PC-3 (cell line): Measurements from ENCODE around the gene SIN3B. TPM values are rescaled to one million over a fixed set of nuclear protein-coding genes. Genes with fewer than 3 reads are reported as not detected.
A peak's percentile ranks its signal among the peaks of the same experiment; 100 is the strongest.
"Not testable (repeated sequence)": the region's sequence is repeated elsewhere in the genome, so short reads cannot be mapped to it uniquely, and the experiment has no call there.

Experiments
- ATAC-seq: fragments of 200-7000 bp; cut with Tn5 transposase; 2 replicates; pipeline ENCODE4 v1.9.1; 2020; ENCODE audit warnings: mild to moderate bottlenecking, moderate library complexity
- BruUV-seq: library from RNA; stranded (reverse); fragments of 400-500 nt; replicated peaks from 2 replicates; lab custom pipeline; 2021; lab: Mats Ljungman, UMichigan
- CTCF ChIA-PET: fragments of 300-600 bp; sonication (Branson Sonifier 250); formaldehyde crosslinking; loops from one replicate; lab custom pipeline; 2022; ENCODE audit warnings: antibody characterized with exemption; lab: Charles Lee
- POLR2A ChIA-PET: fragments of 300-600 bp; sonication (Branson Sonifier 250); formaldehyde crosslinking; loops from one replicate; lab custom pipeline; 2022; ENCODE audit warnings: antibody characterized with exemption; ENCODE audit not compliant: unreplicated experiment; lab: Charles Lee
- DNase-seq: peaks from one replicate; pipeline ENCODE4 v3.0.0-alpha.2; 2015
- H2AFZ ChIP-seq: fragments of 300-600 bp; sonication (generic); 2 replicates; pipeline ENCODE4 v1.6.0; 2016; ENCODE audit warnings: antibody characterized with exemption, low read length
- H3F3A ChIP-seq: fragments of 300-600 bp; sonication (generic); one replicate; pipeline ENCODE4 v1.6.0; 2017; ENCODE audit warnings: antibody characterized with exemption, low read length, control low read depth, mild to moderate bottlenecking; ENCODE audit not compliant: unreplicated experiment
- H3K27ac ChIP-seq: fragments of 300-600 bp; sonication (generic); 2 replicates; pipeline ENCODE4 v1.5.1; 2016; ENCODE audit warnings: mild to moderate bottlenecking, low read length
- H3K27me3 ChIP-seq: fragments of 300-600 bp; sonication (generic); 2 replicates; pipeline ENCODE4 v1.6.1; 2016; ENCODE audit warnings: low read length, mixed read lengths
- H3K36me3 ChIP-seq: fragments of 300-600 bp; sonication (generic); 2 replicates; pipeline ENCODE4 v1.6.1; 2016; ENCODE audit warnings: low read depth, mixed run types, low read length, mixed read lengths
- H3K4me1 ChIP-seq: fragments of 300-600 bp; sonication (generic); 2 replicates; pipeline ENCODE4 v1.5.1; 2016; ENCODE audit warnings: low read length; ENCODE audit not compliant: insufficient read depth
- H3K4me2 ChIP-seq: fragments of 300-600 bp; sonication (generic); 2 replicates; pipeline ENCODE4 v1.6.0; 2016; ENCODE audit warnings: low read length
- H3K4me3 ChIP-seq: fragments of 300-600 bp; sonication (generic); 2 replicates; pipeline ENCODE4 v1.5.1; 2016; ENCODE audit warnings: mild to moderate bottlenecking, low read length, mixed read lengths
- H3K79me2 ChIP-seq: fragments of 300-600 bp; sonication (generic); 2 replicates; pipeline ENCODE4 v1.6.1; 2017; ENCODE audit warnings: low read length, mixed read lengths
- H3K9ac ChIP-seq: fragments of 300-600 bp; sonication (generic); 2 replicates; pipeline ENCODE4 v1.6.0; 2016; ENCODE audit warnings: mild to moderate bottlenecking, low read length
- H3K9me2 ChIP-seq: fragments of 300-600 bp; sonication (generic); replicated peaks from 2 replicates; pipeline ENCODE4 v1.6.1; 2016; ENCODE audit warnings: mixed run types, low read length, mixed read lengths
- H3K9me3 ChIP-seq: fragments of 300-600 bp; sonication (generic); 2 replicates; pipeline ENCODE4 v1.6.1; 2016; ENCODE audit warnings: low read length, mixed read lengths
- H4K20me1 ChIP-seq: fragments of 300-600 bp; sonication (generic); 2 replicates; pipeline ENCODE4 v1.6.1; 2016; ENCODE audit warnings: low read length, mixed read lengths
- CTCF ChIP-seq: fragments of 300-600 bp; sonication (generic); conservative IDR thresholded peaks from 2 replicates; pipeline ENCODE4 v1.5.1; 2017; ENCODE audit warnings: antibody characterized with exemption, low read depth, mild to moderate bottlenecking, low read length
- EZH2 ChIP-seq: fragments of 300-600 bp; sonication (generic); IDR thresholded peaks from one replicate; pipeline ENCODE4 v1.6.1; 2017; ENCODE audit warnings: antibody characterized with exemption, mild to moderate bottlenecking, low read length; ENCODE audit not compliant: unreplicated experiment
- EZH2phosphoT487 ChIP-seq: fragments of 300-600 bp; sonication (generic); IDR thresholded peaks from 2 replicates; pipeline ENCODE4 v1.6.1; 2018; ENCODE audit warnings: mild to moderate bottlenecking, antibody characterized with exemption, low read length, borderline replicate concordance
- intact Hi-C: fragments of 100-400 bp; cut with micrococcal nuclease; formaldehyde crosslinking; loops from 2 replicates; pipeline ENCODE4 v1.9.0; 2023
- total RNA-seq: library from RNA; depleted of rRNA; stranded (reverse); fragments of >200 nt; gene quantifications from 2 replicates; pipeline ENCODE4 v1.2.3, GENCODE V29; 2014

Gene SIN3B
- total RNA-seq, 1 experiment from 2014 or later, result 46.4 TPM

- H3K79me2 ChIP-seq, result peaks cover 16% of the 10 kb centered on the region
- H3K9me2 ChIP-seq, result no peaks in the 10 kb centered on the region
- ATAC-seq, result no peak
- CTCF ChIA-PET, result interaction anchor here (0.6 kb wide), 1 partner anchor 25 kb away, joined by 4 read pairs; no protein-coding TSS in a partner anchor
- no TSS peak for BruUV-seq
- peak overlapping the region; percentile 5; the same call in 1 of the 2 replicates for H3K27ac ChIP-seq
- H3K9me3 ChIP-seq, result no peaks in the 10 kb centered on the region
- H4K20me1 ChIP-seq, result no peaks in the 10 kb centered on the region
- H2AFZ ChIP-seq, result no peak overlapping the region
- peaks cover 9% of the 10 kb centered on the region for H3K4me1 ChIP-seq
- DNase-seq, result no peak
- intact Hi-C loops, result no loop called here
- no peak overlapping the region for H3K4me2 ChIP-seq
- no peaks in the 10 kb centered on the region for H3K27me3 ChIP-seq
- no peaks in the 10 kb centered on the region for H3F3A ChIP-seq
- no peak overlapping the region for H3K4me3 ChIP-seq
- TF ChIP-seq CTCF, result no peak
- no peak for TF ChIP-seq EZH2phosphoT487
- no peak for TF ChIP-seq EZH2
- peaks cover 56% of the 10 kb centered on the region for H3K36me3 ChIP-seq
- POLR2A ChIA-PET, result no interaction called here
- no peak overlapping the region for H3K9ac ChIP-seq
These were observed 45.2 kb downstream of the SIN3B start for GRCh38 chr19:16874250-16874977.

DNA sequence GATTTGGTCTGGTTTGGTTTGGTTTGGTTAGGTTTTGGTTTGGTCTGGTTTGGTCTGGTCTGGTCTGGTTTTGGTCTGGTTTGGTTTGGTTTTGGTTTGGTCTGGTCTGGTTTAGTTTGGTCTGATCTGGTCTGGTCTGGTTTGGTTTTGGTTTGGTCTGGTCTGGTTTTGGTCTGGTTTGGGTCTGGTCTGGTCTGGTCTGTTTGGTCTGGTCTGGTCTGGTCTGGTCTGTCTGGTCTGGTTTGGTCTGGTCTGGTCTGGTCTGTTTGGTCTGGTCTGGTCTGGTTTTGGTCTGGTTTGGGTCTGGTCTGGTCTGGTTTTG, 45.7 kb downstream of the SIN3B start:
- H3K27me3 ChIP-seq, H3F3A ChIP-seq, CTCF ChIA-PET, H2AFZ ChIP-seq, intact Hi-C loops, H3K9me3 ChIP-seq, BruUV-seq, DNase-seq, H3K9me2 ChIP-seq, H4K20me1 ChIP-seq, H3K4me3 ChIP-seq, H3K4me2 ChIP-seq, H3K4me1 ChIP-seq, POLR2A ChIA-PET, ATAC-seq, H3K9ac ChIP-seq: not testable (repeated sequence)
- Histone ChIP-seq H3K36me3 (peaks cover 61% of the 10 kb centered on the region), H3K27ac (peak overlapping the region; percentile 5; the same call in 1 of the 2 replicates), H3K79me2 (peaks cover 16% of the 10 kb centered on the region)

- TF ChIP-seq EZH2, result no peak
- no peak for TF ChIP-seq EZH2phosphoT487
- Histone ChIP-seq H2AFZ (no peak overlapping the region), H3K4me3 (no peak overlapping the region), H3K9me2 (no peaks in the 10 kb centered on the region), H3K9ac (no peak overlapping the region), H4K20me1 (no peaks in the 10 kb centered on the region), H3K27ac (no peak overlapping the region), H3K27me3 (no peaks in the 10 kb centered on the region), H3K9me3 (no peaks in the 10 kb centered on the region), H3K4me2 (no peak overlapping the region), H3K4me1 (peaks cover 9% of the 10 kb centered on the region), H3K36me3 (peaks cover 69% of the 10 kb centered on the region), H3F3A (no peaks in the 10 kb centered on the region), H3K79me2 (peaks cover 16% of the 10 kb centered on the region)
- no TSS peak for BruUV-seq
- ATAC-seq (no peak), DNase-seq (no peak)
- ChIA-PET CTCF (no interaction called here), POLR2A (no interaction called here)
- intact Hi-C loops, result no loop called here
These were observed 46.7 kb downstream of the SIN3B start for GRCh38 chr19:16875584-16876555.
